Immature natural killer cell (primary cell): Measurements from ENCODE around the gene CDC42BPA. TPM values are rescaled to one million over a fixed set of nuclear protein-coding genes. Genes with fewer than 3 reads are reported as not detected.
A peak's percentile ranks its signal among the peaks of the same experiment; 100 is the strongest.

Experiments used
- DNase-seq, 3 donors: peaks; one replicate each; pipeline ENCODE4 v3.0.0; 2022; ENCODE audit warnings: mixed read lengths in 1 of 3
- H3K27ac Mint-ChIP-seq, 6 donors: one replicate each; pipeline ENCODE4 v1.8.0; 2020; ENCODE audit warnings: mixed read lengths in 6 of 6, mild to moderate bottlenecking in 5 of 6, inconsistent platforms in 4 of 6, moderate library complexity in 3 of 6
- H3K27me3 Mint-ChIP-seq, 3 donors: one replicate each; pipeline ENCODE4 v1.8.0; 2020 to 2021; ENCODE audit warnings: low read depth in 3 of 3, mild to moderate bottlenecking in 3 of 3, mixed read lengths in 3 of 3, moderate library complexity in 3 of 3, inconsistent platforms in 1 of 3
- H3K36me3 Mint-ChIP-seq, 3 donors: one replicate each; pipeline ENCODE4 v1.8.0; 2020; ENCODE audit warnings: mixed read lengths in 3 of 3, inconsistent platforms in 2 of 3, mild to moderate bottlenecking in 2 of 3
- H3K4me1 Mint-ChIP-seq, 2 donors: one replicate each; pipeline ENCODE4 v1.8.0; 2020; ENCODE audit warnings: inconsistent platforms in 2 of 2, mild to moderate bottlenecking in 2 of 2, mixed read lengths in 2 of 2, moderate library complexity in 1 of 2
- H3K4me3 Mint-ChIP-seq, 5 donors: one replicate each; pipeline ENCODE4 v1.8.0; 2020; ENCODE audit warnings: mild to moderate bottlenecking in 5 of 5, mixed read lengths in 5 of 5, inconsistent platforms in 3 of 5, moderate library complexity in 3 of 5
- H3K9me3 Mint-ChIP-seq, 6 donors: one replicate each; pipeline ENCODE4 v1.8.0; 2020; ENCODE audit warnings: mild to moderate bottlenecking in 6 of 6, mixed read lengths in 6 of 6, inconsistent platforms in 4 of 6, moderate library complexity in 3 of 6
- polyA plus RNA-seq, 3 donors: library from polyadenylated mRNA; unstranded; fragments of 300-500 nt; fragmentation: Illumina TruSeq; gene quantifications; one replicate each; pipeline ENCODE4 v1.2.3, GENCODE V29; 2021

The CDC42BPA gene
- polyA plus RNA-seq, 3 donors from 2014 or later, result 0.13 to 0.67 TPM; not detected in 1

DNA sequence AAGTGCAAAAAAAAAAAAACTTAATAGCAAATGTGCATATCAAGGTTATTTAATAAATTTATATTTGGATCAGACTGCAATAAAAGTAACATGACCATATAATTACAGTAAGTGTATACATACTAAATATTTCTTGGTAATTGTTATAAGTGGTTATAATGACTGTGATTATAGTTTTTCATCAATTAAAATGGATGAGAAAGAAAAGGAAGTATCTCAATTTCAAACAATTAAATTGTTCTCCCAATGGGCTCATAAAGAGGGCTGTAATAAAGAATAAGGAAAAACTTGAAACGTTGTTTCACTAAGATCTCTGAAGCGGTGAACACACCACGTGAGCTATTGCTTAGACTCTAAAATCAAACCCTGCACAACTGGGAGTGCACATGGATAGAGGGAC, 104.1 kb downstream of the CDC42BPA start:
- peaks cover 0 to 2% (median 2%) of the 10 kb centered on the region in 3 donors for H3K27me3 Mint-ChIP-seq
- peaks cover 4 to 7% of the 10 kb centered on the region in 2 donors for H3K4me1 Mint-ChIP-seq
- no peak overlapping the region for H3K27ac Mint-ChIP-seq
- H3K9me3 Mint-ChIP-seq, result no peaks in the 10 kb centered on the region
- DNase-seq, result no peak
- no peaks in the 10 kb centered on the region for H3K36me3 Mint-ChIP-seq
- H3K4me3 Mint-ChIP-seq, result no peak overlapping the region

- Mint-ChIP-seq H3K36me3 (no peaks in the 10 kb centered on the region), H3K4me3 (no peak overlapping the region), H3K27me3 (peaks cover 0 to 2% (median 2%) of the 10 kb centered on the region in 3 donors), H3K9me3 (no peaks in the 10 kb centered on the region), H3K4me1 (no peaks in the 10 kb centered on the region), H3K27ac (no peak overlapping the region)
- DNase-seq, result no peak
These were observed 104.9 kb downstream of the CDC42BPA start for GRCh38 chr1:227213426-227213825.

DNA sequence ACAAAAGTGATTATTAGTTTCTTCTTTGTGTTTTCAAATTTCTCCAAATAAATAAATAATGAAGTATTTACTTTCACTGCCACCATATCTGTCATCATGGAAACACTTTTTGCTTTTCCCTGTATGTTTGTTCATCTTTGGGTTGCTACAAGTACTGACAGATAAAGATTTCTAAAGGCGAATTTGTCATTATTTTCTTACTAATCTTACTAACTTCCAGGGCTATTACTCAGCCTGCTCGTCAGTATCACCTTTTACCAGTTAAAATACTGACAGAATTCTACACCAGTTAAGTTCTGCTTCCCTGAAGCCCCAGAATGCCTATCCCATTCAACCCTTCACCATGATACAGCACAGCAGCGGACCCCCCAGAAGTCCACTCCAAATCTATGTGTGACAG, 106.1 kb downstream of the CDC42BPA start:
- no peaks in the 10 kb centered on the region for H3K36me3 Mint-ChIP-seq
- no peak for DNase-seq
- H3K9me3 Mint-ChIP-seq, result no peaks in the 10 kb centered on the region
- no peak overlapping the region for H3K27ac Mint-ChIP-seq
- no peak overlapping the region for H3K4me3 Mint-ChIP-seq
- no peaks in the 10 kb centered on the region for H3K4me1 Mint-ChIP-seq
- H3K27me3 Mint-ChIP-seq, result peaks cover 0 to 2% (median 2%) of the 10 kb centered on the region in 3 donors

DNA sequence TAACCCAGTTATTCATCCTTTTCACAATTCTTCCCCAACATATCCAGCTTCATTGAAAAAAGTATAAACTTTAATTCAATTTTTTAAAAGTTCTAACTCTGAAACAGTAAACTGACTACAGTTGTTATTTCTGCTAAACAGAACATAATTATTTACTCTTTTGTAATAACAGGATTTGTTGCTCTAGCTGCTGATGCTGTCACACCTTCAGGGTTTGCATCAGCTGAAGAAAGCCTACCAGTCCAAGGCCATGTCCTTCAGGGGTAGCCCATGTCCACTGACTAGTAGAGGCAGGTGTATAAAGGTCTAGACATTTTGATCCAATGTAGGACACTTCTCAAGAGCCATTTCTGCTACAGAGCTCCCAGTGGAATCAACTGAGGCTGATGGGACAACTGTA, 107.7 kb downstream of the CDC42BPA start:
- H3K9me3 Mint-ChIP-seq, result no peaks in the 10 kb centered on the region
- no peaks in the 10 kb centered on the region for H3K4me1 Mint-ChIP-seq
- H3K27ac Mint-ChIP-seq, result no peak overlapping the region
- no peak for DNase-seq
- no peak overlapping the region for H3K4me3 Mint-ChIP-seq
- H3K36me3 Mint-ChIP-seq, result no peaks in the 10 kb centered on the region
- H3K27me3 Mint-ChIP-seq, result peaks cover 0 to 2% (median 2%) of the 10 kb centered on the region in 3 donors

- Mint-ChIP-seq H3K27me3 (peaks cover 2 to 3% (median 3%) of the 10 kb centered on the region in 3 donors), H3K9me3 (no peaks in the 10 kb centered on the region), H3K4me3 (no peak overlapping the region), H3K4me1 (no peaks in the 10 kb centered on the region), H3K27ac (no peak overlapping the region), H3K36me3 (no peaks in the 10 kb centered on the region)
- no peak for DNase-seq
These were observed 121.2 kb downstream of the CDC42BPA start for GRCh38 chr1:227197064-227197463.

GRCh38 chr1:227192163-227192562, 126.1 kb downstream of the CDC42BPA start:
- no peak overlapping the region for H3K4me3 Mint-ChIP-seq
- no peaks in the 10 kb centered on the region for H3K9me3 Mint-ChIP-seq
- no peaks in the 10 kb centered on the region for H3K4me1 Mint-ChIP-seq
- DNase-seq, result peak in 1 of 3 donors; percentile 0
- no peaks in the 10 kb centered on the region for H3K36me3 Mint-ChIP-seq
- H3K27ac Mint-ChIP-seq, result no peak overlapping the region
- H3K27me3 Mint-ChIP-seq, result peaks cover 0 to 14% (median 4%) of the 10 kb centered on the region in 3 donors

- no peak for DNase-seq
- Mint-ChIP-seq H3K27me3 (peaks cover 0 to 14% (median 4%) of the 10 kb centered on the region in 3 donors), H3K36me3 (no peaks in the 10 kb centered on the region), H3K4me3 (no peak overlapping the region), H3K9me3 (no peaks in the 10 kb centered on the region), H3K27ac (no peak overlapping the region), H3K4me1 (no peaks in the 10 kb centered on the region)
These were observed 126.7 kb downstream of the CDC42BPA start for GRCh38 chr1:227191607-227192006.

DNA sequence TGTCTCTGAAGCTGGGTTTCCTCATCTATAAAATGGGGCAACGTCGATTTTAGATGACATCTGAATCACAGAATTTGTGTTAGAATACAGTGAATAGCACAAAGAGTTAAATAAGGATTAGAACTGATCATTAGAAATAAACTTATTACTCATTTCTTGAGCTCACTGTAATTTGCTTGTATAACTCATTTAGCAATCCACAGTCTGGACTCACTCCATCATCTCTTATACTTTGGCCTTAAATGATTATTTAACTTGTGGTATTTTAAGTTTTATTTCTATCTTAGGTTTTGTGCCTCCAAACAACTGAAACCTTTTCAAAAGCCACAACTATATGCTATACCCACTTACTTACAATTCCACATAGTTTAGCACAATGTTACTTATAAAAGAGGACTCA, 128.0 kb downstream of the CDC42BPA start:
- Mint-ChIP-seq H3K27ac (no peak overlapping the region), H3K4me1 (no peaks in the 10 kb centered on the region), H3K27me3 (peaks cover 0 to 16% (median 4%) of the 10 kb centered on the region in 3 donors), H3K4me3 (no peak overlapping the region), H3K36me3 (no peaks in the 10 kb centered on the region), H3K9me3 (no peaks in the 10 kb centered on the region)
- DNase-seq, result no peak

DNA sequence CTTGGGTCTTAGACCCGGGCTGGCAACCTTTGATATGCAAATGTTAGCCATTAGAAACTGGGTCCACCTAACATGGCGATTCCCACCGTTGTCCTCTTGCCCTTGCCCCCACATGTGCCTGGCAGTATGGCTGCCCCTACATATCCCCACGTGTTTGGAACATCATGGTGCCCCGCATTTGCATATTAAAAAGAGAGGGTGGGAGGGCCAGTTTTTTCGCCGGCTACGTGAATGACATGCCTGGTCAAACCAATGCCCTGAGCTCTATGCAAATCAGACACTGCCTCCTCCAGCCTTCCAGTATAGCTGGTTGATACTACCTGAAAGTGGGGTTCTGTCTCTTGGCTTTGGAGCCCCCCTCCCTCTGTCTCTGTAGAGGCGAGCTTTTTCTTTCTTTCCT, 133.0 kb downstream of the CDC42BPA start:
- Mint-ChIP-seq H3K4me1 (no peaks in the 10 kb centered on the region), H3K27me3 (peaks cover 0 to 11% (median 0%) of the 10 kb centered on the region in 3 donors), H3K27ac (no peak overlapping the region), H3K4me3 (no peak overlapping the region), H3K9me3 (no peaks in the 10 kb centered on the region), H3K36me3 (no peaks in the 10 kb centered on the region)
- no peak for DNase-seq

DNA sequence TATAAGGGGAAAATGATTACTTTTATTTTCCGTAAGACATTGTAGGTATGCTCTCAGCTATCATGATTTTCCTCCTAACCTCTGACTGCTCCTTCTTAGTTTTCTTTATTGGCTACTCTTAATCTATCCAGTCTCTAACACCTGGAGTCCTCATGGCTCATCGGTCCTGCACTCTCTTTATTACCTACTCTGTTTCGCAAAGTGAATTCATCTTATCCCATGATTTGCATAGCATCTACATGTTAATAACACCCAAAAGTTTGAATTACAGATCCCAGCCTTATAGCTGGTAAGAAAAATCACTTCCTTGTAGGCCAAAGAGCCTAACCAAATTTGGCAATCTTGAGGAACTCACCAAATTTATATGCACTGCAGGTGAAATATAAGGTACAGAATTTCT, 136.3 kb downstream of the CDC42BPA start:
- no peaks in the 10 kb centered on the region for H3K4me1 Mint-ChIP-seq

GRCh38 chr1:227175611-227176010, 142.7 kb downstream of the CDC42BPA start:
- no peak overlapping the region for H3K27ac Mint-ChIP-seq
- no peaks in the 10 kb centered on the region for H3K9me3 Mint-ChIP-seq
- H3K27me3 Mint-ChIP-seq, result peaks cover 5 to 8% (median 6%) of the 10 kb centered on the region in 3 donors
- no peaks in the 10 kb centered on the region for H3K4me1 Mint-ChIP-seq
- no peak for DNase-seq
- H3K36me3 Mint-ChIP-seq, result no peaks in the 10 kb centered on the region
- no peak overlapping the region for H3K4me3 Mint-ChIP-seq

More for the DNA sequence above, 136.3 kb downstream of the CDC42BPA start:
- Mint-ChIP-seq H3K27ac (no peak overlapping the region), H3K4me3 (no peak overlapping the region), H3K36me3 (no peaks in the 10 kb centered on the region), H3K27me3 (peaks cover 0 to 6% (median 5%) of the 10 kb centered on the region in 3 donors), H3K9me3 (no peaks in the 10 kb centered on the region)
- DNase-seq, result no peak

DNA sequence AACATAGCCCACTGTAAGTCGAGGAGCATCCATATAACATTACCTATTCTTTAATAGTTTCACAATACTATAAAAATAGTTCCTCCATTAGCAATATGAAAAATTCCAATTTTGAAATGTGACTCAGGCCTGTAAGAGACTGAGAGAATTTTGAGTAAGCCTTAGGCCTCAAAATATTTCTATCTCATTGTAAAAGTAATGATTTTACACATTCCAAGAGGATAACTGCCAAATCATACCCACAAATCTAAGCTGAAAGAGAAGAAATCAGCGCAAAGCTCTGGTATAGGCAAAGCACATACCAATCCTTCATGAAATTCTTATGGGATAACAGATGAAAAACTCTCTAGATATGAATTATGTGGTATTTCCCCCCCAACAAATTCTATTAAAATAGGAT, 144.1 kb downstream of the CDC42BPA start:
- peaks cover 5 to 8% (median 6%) of the 10 kb centered on the region in 3 donors for H3K27me3 Mint-ChIP-seq
- H3K27ac Mint-ChIP-seq, result no peak overlapping the region
- no peak for DNase-seq
- H3K9me3 Mint-ChIP-seq, result no peaks in the 10 kb centered on the region
- no peaks in the 10 kb centered on the region for H3K36me3 Mint-ChIP-seq
- no peaks in the 10 kb centered on the region for H3K4me1 Mint-ChIP-seq
- no peak overlapping the region for H3K4me3 Mint-ChIP-seq

DNA sequence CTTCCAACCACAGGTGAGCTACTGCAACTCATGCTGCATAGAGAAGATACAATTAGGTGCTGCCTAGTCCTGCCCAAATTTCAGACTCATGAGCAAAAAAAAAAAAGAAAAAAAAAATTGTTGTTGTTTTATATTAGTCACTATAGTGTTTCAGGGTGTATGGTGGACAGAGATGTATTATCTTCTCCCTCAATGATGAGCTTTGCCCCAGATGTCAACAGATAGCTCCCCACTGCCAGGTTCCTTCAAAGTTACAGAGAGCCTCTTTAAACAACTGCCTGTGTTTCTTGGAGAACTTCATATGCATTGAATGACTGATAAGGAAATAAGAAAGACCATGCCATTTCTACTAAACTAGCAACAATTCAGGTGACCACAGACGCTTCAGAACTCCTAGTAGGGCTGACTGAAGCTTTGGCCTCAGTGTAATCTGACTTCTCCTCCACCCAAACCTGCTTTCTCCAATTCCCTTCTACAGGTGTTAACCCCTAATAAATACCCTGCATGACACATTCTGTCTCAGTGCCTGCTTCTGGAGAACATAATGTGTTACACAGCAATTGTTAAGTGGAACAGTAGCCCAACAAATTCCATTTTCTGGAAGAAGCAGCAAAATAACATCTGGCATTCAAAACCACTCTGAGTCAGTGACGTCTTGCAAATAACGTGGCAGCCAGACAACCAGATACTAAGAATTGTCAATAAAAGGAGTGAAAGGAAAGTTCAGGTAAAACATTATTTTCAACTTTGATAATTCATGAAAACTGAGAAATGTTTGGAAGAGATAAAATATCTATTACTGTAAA, 147.7 kb downstream of the CDC42BPA start:
- no peak for DNase-seq
- H3K4me1 Mint-ChIP-seq, result no peaks in the 10 kb centered on the region
- peaks cover 0 to 6% (median 2%) of the 10 kb centered on the region in 3 donors for H3K27me3 Mint-ChIP-seq

DNA sequence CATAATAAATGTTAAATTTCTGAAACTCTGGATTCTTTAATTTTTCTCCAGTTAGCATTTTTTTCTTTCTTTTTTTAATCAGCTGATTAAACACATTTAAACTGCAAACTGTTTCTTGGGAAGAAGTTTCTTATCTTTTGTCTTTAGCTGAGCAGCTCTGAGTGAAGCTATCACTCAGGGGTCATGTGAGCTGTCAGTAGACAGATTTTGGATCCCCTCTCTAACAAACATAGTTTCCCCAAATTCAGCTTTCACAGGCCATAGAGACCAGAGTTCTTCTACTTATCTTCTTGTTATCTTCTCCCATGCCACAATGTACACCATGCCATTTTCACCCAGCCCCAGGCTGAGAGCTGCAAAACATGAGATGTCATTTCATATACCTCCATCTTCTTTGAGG, 148.9 kb downstream of the CDC42BPA start:
- DNase-seq, result no peak
- Mint-ChIP-seq H3K27me3 (peaks cover 2 to 6% (median 2%) of the 10 kb centered on the region in 3 donors), H3K36me3 (no peaks in the 10 kb centered on the region), H3K4me3 (no peak overlapping the region), H3K27ac (no peak overlapping the region), H3K4me1 (no peaks in the 10 kb centered on the region), H3K9me3 (no peaks in the 10 kb centered on the region)

More for the DNA sequence above, 147.7 kb downstream of the CDC42BPA start:
- Mint-ChIP-seq H3K9me3 (no peaks in the 10 kb centered on the region), H3K27ac (no peak overlapping the region), H3K36me3 (no peaks in the 10 kb centered on the region), H3K4me3 (no peak overlapping the region)
